HG03432 (cell line): ENCODE measurements around the gene LZTS2.

ENCODE experiments used
- ATAC-seq: cut with Tn5 transposase; IDR thresholded peaks from one replicate; pipeline ENCODE4 v1.9.1; 2021; ENCODE audit warnings: mild to moderate bottlenecking, moderate library complexity; ENCODE audit not compliant: unreplicated experiment

The LZTS2 gene

GRCh38 chr10:100998183-100998990 lies 1.2 kb upstream of the LZTS2 start:
- ATAC-seq = peak; percentile 34

- ATAC-seq = peak; percentile 52
These were observed 442 bp upstream of the LZTS2 start for GRCh38 chr10:100998991-100999741.

- ATAC-seq = no peak
These were observed 713 bp downstream of the LZTS2 start for GRCh38 chr10:101000127-101000914.

GRCh38 chr10:101000915-101001658 lies 1.5 kb downstream of the LZTS2 start:
- ATAC-seq = no peak

- no peak for ATAC-seq
These were observed 2.0 kb downstream of the LZTS2 start for GRCh38 chr10:101001659-101002035.

- no peak for ATAC-seq
These were observed 2.8 kb downstream of the LZTS2 start for GRCh38 chr10:101002456-101002855.

GRCh38 chr10:101003639-101004206 lies 4.1 kb downstream of the LZTS2 start:
- ATAC-seq = no peak

- no peak for ATAC-seq
These were observed 5.8 kb downstream of the LZTS2 start for GRCh38 chr10:101005361-101005760.

GRCh38 chr10:101005869-101006567 lies 6.4 kb downstream of the LZTS2 start:
- no peak for ATAC-seq

- no peak for ATAC-seq
These were observed 7.0 kb downstream of the LZTS2 start for GRCh38 chr10:101006593-101007098.

- no peak for ATAC-seq
These were observed 7.6 kb downstream of the LZTS2 start for GRCh38 chr10:101007099-101007711.

GRCh38 chr10:101007915-101008822 lies 8.6 kb downstream of the LZTS2 start:
- ATAC-seq = no peak

GRCh38 chr10:101008823-101009423 lies 9.3 kb downstream of the LZTS2 start:
- ATAC-seq = no peak

GRCh38 chr10:101010329-101010728 lies 10.7 kb downstream of the LZTS2 start:
- ATAC-seq = no peak

GRCh38 chr10:101011517-101012423 lies 12.2 kb downstream of the LZTS2 start:
- ATAC-seq = no peak

- peak; percentile 77 for ATAC-seq
These were observed 13.1 kb downstream of the LZTS2 start for GRCh38 chr10:101012525-101013364.
